AG08396 (cell line): ENCODE results near the gene HOXC9.
"Not testable (repeated sequence)": the region's sequence is repeated elsewhere in the genome, so short reads cannot be mapped to it uniquely, and the experiment has no call there.

ENCODE experiments used
- DNase-seq: peaks from one replicate; pipeline ENCODE4 v3.0.0; 2012; ENCODE audit warnings: low spot score, mixed read lengths

The HOXC9 gene

DNA sequence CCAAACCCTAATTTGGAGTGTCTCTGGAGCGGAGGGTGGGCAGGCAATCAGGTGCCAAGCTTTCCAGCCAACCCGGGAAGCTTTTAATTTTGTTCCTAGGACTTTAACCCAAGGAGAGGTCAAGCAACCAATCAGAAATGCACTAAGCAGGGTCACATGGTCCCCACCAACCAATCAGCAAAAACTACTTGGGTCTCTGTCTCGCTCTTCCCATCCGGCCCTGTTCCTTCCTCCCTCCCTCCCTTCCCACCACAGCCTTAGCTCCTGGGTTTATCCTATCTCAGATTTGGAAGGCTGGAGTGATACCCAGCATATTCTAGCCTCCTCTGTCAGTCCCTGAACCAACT lies 40.2 kb downstream of the HOXC9 start:
- DNase-seq = peak; percentile 69

DNA sequence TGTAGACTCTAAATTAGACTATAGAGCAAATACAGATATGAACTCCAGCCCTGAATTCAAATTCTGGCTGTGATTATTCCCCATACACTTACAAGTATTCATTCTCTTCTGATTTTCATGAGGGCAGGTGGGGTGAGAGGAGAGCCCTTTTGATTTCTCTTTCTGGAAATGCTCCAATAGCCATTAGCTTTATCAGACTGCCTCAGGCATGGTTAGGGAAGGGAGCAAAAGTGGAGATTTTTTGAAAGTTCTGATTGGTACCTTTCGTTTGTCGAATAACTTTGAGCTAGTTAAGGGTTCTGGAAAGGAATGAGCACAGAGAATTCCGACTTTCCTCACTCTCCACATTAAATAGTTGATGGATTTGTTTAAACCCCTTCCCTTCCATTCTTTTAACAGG lies 40.7 kb downstream of the HOXC9 start:
- no peak for DNase-seq

DNA sequence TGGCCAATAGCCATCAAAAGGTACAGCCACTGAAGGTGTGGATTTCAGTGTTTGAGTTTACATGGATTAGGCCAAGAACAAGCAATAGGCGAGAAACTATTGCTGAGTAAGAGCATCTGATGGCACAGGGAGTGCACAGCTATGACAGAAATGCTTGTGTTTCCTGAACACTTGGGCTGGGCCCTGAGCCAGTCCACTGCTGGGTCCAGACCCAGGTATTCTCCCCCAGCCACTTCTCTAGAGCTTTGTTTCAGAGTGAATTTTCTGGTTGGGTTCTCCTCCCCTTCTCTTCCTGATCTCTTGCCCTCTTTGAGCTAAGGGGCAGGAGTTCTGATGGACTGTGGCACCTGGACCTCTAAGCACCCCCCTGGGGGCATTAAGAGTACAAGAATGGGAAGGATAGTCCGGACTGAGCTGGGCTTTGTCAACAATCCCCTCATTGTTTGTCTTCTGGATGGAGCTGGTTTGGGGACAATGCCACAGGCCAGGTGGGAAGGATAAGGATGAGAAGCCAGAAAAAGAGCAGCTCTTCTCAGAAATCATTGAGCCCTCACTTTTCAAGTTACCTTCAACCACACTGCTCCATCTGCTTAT lies 41.2 kb downstream of the HOXC9 start:
- no peak for DNase-seq

DNA sequence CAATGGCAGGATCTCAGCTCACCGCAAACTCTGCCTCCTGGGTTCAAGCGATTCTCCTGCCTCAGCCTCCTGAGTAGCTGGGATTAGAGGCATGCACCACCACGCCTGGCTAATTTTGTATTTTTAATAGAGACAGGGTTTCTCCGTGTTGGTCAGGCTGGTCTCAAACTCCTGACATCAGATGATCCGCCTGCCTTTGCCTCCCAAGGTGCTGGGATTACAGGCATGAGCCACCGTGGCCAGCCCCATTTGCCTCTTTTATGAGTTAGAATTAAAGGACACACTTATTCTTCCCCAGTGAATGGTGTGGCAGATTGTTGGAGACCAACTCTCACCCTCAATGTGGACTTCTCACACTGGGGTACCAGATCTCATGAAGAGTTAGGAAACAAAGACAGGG lies 42.1 kb downstream of the HOXC9 start:
- not testable (repeated sequence) for DNase-seq

DNA sequence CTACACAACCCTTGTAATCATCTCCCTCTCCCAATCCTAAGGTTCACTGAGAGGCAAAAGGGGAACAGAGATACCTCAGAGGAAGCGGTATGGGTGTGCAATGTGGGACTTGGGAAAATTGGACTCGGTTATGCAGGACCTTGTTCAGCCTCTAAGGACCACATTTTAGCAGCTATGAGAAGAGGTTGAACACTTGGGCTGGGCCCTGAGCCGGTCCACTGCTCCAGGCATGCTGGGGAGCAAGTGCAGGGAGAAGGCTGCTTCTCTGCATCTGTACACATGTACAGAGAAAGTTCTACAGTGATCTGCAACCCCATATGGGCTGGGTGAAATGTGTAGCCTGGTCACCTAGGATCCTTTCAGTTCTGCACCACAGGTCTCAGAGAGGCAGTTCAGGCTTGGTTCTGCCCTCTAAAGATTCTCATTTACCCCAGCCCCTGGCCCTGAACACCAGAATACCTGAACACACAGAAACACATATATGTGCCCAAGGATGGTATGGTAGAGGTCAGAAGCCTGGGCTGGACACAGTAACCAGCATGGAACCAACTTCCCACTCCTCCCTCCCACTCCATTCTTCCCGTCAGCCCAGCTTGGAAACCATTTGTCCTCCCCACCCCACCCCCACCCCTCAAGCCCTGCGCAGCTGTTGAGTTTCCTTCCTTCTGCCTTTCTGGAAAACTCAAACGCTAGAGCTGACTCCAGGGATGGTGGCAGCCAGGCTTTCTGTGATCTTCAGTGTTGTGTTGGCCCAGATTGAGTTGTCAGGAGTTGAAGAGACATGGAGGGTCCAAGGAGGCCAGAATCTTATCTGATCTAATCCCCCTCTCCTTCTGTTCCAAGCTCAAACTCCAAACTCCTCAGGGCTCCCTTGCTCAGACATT lies 43.3 kb downstream of the HOXC9 start:
- no peak for DNase-seq

GRCh38 chr12:54044425-54045103 lies 44.6 kb downstream of the HOXC9 start:
- no peak for DNase-seq

DNA sequence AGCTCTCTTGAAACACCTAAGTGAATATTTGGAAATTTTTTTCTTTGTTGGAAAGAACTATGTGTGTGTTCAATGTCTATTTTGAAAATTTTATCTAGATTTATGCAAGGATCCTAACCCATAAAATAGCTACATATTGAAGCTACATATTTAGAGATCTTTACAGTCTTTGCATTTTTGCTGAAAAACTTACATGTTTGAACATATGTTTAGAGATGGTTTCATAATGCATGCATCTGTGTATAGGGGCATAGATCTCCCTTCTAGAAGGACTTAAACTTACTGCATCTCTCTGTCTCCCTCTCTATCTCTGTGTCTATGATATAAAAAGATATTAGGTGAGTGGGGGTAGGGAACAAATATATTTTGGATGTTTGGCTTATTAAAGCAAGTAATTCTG lies 45.4 kb downstream of the HOXC9 start:
- no peak for DNase-seq

- no peak for DNase-seq
These were observed 46.0 kb downstream of the HOXC9 start for GRCh38 chr12:54045868-54046521.

- DNase-seq = no peak
These were observed 46.8 kb downstream of the HOXC9 start for GRCh38 chr12:54046809-54047159.

DNA sequence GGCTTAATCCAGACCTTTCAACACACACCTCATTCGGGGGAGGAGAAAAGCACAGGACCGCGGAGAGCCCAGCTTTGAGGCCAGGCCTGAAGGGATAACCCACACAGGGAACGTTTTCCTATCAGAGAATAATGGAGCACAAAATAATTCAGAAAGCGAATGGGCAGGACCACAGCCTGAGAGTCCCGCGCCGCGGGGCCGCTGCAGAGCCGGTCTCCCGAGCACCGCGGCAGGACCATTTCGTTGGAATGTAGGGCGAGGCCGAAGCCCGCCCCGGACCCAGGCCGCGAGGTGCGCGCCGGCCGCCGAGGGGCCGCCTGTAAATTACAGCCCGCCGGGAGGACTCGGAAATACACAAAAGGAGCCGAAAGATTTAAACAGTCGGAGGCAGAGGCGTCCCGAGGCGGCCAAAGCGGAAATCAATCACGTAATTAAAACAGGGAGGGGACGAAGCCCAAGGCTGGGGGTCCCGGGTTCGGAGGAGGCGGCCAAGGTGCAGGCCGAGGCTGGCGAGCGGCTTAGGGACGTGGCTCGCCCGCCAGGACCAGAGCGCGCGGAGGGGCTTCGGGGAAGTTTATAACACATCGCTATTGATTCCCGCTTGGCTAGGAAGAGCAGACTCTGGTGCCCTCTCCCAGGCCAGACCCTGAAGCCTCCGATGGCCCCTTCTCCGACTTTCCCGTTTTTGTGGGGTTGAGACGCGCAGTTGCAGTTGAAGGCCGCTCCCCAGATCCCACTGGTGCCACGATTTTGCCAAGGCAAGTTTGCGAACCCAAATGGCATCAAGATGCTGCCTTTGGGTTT lies 47.4 kb downstream of the HOXC9 start:
- DNase-seq = no peak

DNA sequence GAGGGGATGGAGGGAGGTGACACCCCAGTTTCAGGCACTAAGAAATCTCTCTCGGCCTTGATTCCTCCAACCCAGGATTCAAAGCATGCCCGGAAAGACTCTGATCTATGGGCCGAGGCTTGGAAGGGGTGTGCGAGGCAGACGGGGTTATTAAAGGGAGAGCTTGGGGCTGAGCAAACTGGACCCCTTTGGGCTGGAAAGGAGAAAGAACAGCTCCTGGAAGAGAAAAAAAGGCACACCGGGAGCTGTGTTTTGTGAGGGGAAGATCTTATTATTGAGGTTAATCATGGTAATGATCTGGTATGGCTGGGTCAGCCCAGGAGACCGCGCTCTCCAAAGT lies 48.0 kb downstream of the HOXC9 start:
- no peak for DNase-seq

DNA sequence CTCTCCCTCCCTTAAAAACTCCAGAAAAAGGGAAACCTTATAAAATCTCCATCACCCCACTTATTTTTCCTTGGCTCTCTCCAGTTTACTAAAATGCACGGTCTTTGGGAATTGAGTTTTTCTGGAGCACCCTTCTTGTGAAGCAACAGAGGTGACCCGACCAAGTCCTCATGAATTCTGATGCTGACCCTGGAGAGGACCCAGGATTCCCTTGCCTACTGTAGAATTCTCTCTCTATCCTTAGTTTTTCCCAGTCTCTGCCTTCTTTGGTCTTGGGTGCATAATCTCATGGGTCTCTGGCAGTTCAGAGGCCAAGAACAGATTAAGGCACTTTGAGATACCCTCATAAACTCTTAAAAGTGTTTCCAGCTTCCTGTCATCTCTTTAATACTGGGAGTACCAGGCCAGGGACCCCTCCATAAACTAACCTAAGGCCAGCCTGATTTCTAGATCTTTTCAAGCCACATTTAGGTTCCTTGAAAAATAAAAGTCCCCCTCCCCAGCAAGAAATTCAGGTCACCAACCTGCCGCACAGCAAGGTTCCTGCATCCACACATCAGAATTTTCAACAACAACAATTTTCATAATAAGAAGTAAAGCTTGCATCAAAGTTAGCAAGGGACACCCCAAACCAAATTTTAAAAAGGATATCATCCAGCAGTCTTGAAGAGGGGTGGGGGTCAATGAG lies 48.6 kb downstream of the HOXC9 start:
- no peak for DNase-seq

- DNase-seq = no peak
These were observed 49.1 kb downstream of the HOXC9 start for GRCh38 chr12:54049108-54049507.

DNA sequence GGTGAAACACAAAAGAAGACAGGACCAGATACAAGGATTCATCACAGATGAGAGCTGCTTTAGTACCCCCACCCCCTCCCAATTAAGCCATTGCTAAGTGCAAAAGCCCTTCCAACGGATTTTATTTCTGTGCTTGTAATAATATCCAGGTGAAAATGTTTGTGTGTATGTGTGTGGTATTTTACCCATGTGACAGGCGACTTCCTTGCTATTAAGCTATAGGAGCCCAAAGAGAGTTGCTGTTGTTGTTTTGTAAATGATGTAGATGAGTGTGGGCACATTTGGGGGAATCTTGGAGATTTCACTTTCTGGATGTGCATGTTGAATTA lies 50.5 kb downstream of the HOXC9 start:
- DNase-seq = no peak

DNA sequence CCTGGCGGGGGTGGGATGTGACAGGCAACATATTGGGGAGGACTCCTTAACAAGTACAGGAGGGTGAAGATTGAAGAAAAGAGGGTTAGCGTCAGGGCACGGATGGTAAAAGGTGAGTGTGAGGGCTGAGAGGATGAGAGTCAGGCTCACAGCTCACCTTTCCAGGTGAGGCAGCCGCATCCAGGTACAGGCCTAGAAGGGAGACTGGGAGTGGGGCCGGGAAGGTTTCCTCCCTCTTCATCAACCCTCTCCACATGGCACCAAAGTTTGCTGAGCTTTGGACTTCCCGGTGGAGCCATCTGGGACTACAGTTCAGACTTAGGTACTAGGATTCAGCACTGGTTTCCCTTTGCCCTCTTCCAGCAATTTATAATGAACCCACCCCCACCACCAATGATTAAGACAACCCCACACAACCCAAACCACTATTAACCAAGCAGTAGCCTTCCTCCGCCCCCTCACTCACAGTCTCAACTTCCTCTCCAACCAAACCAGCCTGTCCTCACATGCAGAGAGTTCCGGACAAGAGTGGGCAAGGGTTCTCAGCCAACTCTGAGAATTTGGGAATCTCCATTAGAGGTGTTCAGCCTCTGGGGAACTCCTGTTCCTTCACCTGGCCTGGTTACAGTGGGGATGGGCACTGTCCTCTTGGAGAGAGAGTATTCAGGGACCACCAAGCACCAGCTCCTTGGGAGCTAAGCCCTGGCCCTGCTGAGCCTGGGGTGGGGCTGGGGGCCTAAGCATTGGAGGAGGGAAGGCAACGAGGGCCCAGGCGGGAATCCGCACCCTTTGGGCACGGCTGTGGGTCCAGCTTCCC lies 51.3 kb downstream of the HOXC9 start:
- no peak for DNase-seq

DNA sequence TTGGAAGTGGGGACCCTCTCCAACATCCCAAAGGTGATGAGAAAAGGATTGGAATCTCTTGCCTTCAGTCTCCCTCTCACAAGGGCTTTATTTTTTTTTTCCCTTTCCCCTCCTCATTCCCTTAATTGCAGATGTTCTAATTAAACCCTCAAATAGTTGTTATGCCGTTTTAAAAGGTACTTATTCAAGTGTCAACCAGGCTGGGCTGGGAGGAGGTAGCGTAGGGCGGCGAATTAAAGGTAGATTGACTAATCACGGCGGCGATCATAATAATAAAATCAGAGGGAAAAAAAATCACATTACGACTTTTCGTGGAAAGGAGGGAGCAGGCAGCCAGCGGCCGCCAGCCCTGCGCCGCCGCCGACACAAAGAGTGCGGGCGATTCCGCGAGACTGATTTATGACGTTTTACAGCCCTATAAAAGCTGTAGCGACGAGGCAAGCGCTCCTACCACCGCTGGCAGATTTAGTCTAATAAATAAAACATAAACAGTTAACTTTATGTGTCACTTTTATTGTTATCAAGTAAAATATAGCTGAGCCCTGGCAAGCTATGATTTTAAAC lies 52.0 kb downstream of the HOXC9 start:
- no peak for DNase-seq

DNA sequence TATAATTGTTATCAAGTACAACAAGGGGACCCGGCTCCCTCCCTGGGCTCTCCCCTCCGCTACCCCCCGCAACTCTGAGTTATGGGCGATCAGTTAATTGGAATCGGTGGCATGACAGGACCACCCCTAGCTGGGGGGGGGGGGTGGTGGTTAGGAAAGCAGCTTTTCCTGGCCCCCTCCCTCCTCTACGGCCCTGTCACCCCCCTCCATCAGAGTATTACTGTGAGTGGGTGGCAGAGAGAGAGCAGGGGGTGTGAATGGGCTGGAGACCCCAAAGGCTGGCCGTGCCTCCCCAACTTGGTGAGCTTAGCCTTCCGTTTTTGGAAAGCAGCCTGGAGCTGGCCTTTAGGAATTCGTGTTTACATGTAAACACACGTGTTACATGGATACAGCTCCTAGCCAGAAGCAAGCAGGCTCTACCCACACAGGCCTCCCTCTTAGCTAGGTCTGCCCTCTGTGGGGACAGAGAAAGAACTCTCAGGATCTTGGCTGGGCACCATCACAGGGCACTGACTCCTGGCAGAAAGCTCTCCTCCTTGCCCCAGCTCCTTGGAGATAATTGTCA lies 52.6 kb downstream of the HOXC9 start:
- DNase-seq = peak; percentile 55
